ENCODE data around the gene GBA3. TPM values are rescaled to one million over a fixed set of nuclear protein-coding genes. Genes with fewer than 3 reads are reported as not detected.

Gene GBA3
- total and polyA plus RNA-seq, 2 experiments from 2014 or later: not detected

- TF ChIP-seq, protein P1, sequence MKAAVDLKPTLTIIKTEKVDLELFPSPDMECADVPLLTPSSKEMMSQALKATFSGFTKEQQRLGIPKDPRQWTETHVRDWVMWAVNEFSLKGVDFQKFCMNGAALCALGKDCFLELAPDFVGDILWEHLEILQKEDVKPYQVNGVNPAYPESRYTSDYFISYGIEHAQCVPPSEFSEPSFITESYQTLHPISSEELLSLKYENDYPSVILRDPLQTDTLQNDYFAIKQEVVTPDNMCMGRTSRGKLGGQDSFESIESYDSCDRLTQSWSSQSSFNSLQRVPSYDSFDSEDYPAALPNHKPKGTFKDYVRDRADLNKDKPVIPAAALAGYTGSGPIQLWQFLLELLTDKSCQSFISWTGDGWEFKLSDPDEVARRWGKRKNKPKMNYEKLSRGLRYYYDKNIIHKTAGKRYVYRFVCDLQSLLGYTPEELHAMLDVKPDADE (IDR thresholded peaks at IDR 0.05): no peak
- TF ChIP-seq EZH2 (IDR thresholded peaks at IDR 0.05; ENCODE audit: low read depth, unreplicated experiment) (no peak), STAT1 (IDR thresholded peaks at IDR 0.05; ENCODE audit: unreplicated experiment) (no peak), ZNF331 (CRISPR knock-in tag; IDR thresholded peaks at IDR 0.05; ENCODE audit: low read depth) (no peak), JUNB (IDR thresholded peaks at IDR 0.05; ENCODE audit: unreplicated experiment) (no peak)
- TF ChIP-seq, protein P2, sequence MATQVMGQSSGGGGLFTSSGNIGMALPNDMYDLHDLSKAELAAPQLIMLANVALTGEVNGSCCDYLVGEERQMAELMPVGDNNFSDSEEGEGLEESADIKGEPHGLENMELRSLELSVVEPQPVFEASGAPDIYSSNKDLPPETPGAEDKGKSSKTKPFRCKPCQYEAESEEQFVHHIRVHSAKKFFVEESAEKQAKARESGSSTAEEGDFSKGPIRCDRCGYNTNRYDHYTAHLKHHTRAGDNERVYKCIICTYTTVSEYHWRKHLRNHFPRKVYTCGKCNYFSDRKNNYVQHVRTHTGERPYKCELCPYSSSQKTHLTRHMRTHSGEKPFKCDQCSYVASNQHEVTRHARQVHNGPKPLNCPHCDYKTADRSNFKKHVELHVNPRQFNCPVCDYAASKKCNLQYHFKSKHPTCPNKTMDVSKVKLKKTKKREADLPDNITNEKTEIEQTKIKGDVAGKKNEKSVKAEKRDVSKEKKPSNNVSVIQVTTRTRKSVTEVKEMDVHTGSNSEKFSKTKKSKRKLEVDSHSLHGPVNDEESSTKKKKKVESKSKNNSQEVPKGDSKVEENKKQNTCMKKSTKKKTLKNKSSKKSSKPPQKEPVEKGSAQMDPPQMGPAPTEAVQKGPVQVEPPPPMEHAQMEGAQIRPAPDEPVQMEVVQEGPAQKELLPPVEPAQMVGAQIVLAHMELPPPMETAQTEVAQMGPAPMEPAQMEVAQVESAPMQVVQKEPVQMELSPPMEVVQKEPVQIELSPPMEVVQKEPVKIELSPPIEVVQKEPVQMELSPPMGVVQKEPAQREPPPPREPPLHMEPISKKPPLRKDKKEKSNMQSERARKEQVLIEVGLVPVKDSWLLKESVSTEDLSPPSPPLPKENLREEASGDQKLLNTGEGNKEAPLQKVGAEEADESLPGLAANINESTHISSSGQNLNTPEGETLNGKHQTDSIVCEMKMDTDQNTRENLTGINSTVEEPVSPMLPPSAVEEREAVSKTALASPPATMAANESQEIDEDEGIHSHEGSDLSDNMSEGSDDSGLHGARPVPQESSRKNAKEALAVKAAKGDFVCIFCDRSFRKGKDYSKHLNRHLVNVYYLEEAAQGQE (IDR thresholded peaks at IDR 0.05; ENCODE audit: unreplicated experiment): no peak
Measured at GRCh38 chr4:22712105-22712504, 19.4 kb downstream of the GBA3 start (continued).

DNA sequence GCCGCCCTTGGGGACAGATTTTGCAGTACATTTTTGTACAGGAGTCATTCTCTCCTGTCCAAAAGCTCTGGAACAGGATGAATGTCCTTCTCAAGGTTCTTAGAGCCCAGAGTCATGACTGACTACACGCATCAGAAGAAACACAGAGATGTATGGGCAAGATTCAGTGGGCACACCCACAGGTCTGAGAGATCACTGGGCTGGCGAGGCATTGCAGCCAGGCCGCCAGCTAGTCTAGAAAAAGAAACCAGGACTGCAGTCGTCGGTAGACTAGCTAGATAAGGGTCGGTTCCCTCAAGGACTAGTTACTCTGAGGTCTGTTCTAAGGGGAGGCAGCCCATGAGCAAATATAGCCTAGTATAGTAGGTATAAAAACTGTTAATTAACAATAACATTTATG lies 19.8 kb downstream of the GBA3 start:
- TF ChIP-seq, protein P2 (IDR thresholded peaks at IDR 0.05; ENCODE audit: unreplicated experiment): no peak
- TF ChIP-seq NANOG (IDR thresholded peaks at IDR 0.05; ENCODE audit: borderline replicate concordance): no peak
- H3F3A ChIP-seq (replicated peaks; ENCODE audit: low read depth): no peaks in the 10 kb centered on the region
- Mint-ChIP-seq H3K4me1 (no peaks in the 10 kb centered on the region), H3K4me3 (no peak overlapping the region), H3K27ac (no peak overlapping the region), H3K36me3 (ENCODE audit: low read depth) (no peaks in the 10 kb centered on the region), H3K27me3 (ENCODE audit: insufficient read depth, low read depth, poor library complexity) (no peaks in the 10 kb centered on the region), H3K9me3 (no peaks in the 10 kb centered on the region)
- H3K27ac ChIP-seq (ENCODE audit: low read depth): no peak overlapping the region
- H2AFZ ChIP-seq: 0 out of 2 replicates have a peak overlapping the region, but pooled peaks have one; percentile 9
- H3K4me1 ChIP-seq (ENCODE audit: insufficient read depth): no peaks in the 10 kb centered on the region
- no peaks in the 10 kb centered on the region for H3K79me2 ChIP-seq (replicated peaks; ENCODE audit: insufficient read depth)
- H3K4me2 ChIP-seq: no peak overlapping the region
- H3K27me3 ChIP-seq (ENCODE audit: insufficient read depth): no peaks in the 10 kb centered on the region
- no peaks in the 10 kb centered on the region for H3K9me2 ChIP-seq (ENCODE audit: insufficient read depth)
- DNase-seq (ENCODE audit: low spot score): no peak
- no peaks in the 10 kb centered on the region for H4K20me1 ChIP-seq (replicated peaks; ENCODE audit: insufficient read depth)
- no peaks in the 10 kb centered on the region for H3K36me3 ChIP-seq (ENCODE audit: insufficient read depth)
- ATAC-seq: no peak
- H3K4me3 ChIP-seq: no peak overlapping the region
